HPDE6-E6E7 (cell line): ENCODE measurements around the gene EDN2.
A peak's percentile ranks its signal among the peaks of the same experiment; 100 is the strongest.

Experiments
- DNase-seq: peaks from one replicate; pipeline ENCODE4 v3.0.0; 2011; ENCODE audit warnings: missing footprints; ENCODE audit errors: extremely low spot score

EDN2 gene

GRCh38 chr1:41464885-41465284 is 19.6 kb downstream of the EDN2 start:
- no peak for DNase-seq

- DNase-seq, result no peak
Observed at GRCh38 chr1:41463516-41463915, 21.0 kb downstream of the EDN2 start.

GRCh38 chr1:41462680-41463004 is 21.8 kb downstream of the EDN2 start:
- DNase-seq, result no peak

- DNase-seq, result no peak
Observed at GRCh38 chr1:41461790-41462679, 22.4 kb downstream of the EDN2 start.

- DNase-seq, result no peak
Observed at GRCh38 chr1:41456847-41457540, 27.5 kb downstream of the EDN2 start.

- peak; percentile 41 for DNase-seq
Observed at GRCh38 chr1:41455479-41456332, 28.8 kb downstream of the EDN2 start.

- no peak for DNase-seq
Observed at GRCh38 chr1:41454406-41454805, 30.1 kb downstream of the EDN2 start.

- no peak for DNase-seq
Observed at GRCh38 chr1:41452704-41453290, 31.7 kb downstream of the EDN2 start.

- DNase-seq, result no peak
Observed at GRCh38 chr1:41450747-41451285, 33.7 kb downstream of the EDN2 start.

GRCh38 chr1:41449326-41449921 is 35.1 kb downstream of the EDN2 start:
- no peak for DNase-seq

- DNase-seq, result no peak
Observed at GRCh38 chr1:41448821-41449220, 35.7 kb downstream of the EDN2 start.

GRCh38 chr1:41447995-41448770 is 36.3 kb downstream of the EDN2 start:
- DNase-seq, result no peak

- no peak for DNase-seq
Observed at GRCh38 chr1:41446851-41447610, 37.5 kb downstream of the EDN2 start.

GRCh38 chr1:41444785-41445184 is 39.7 kb downstream of the EDN2 start:
- DNase-seq, result no peak

GRCh38 chr1:41444246-41444645 is 40.2 kb downstream of the EDN2 start:
- no peak for DNase-seq

- DNase-seq, result no peak
Observed at GRCh38 chr1:41442697-41443251, 41.7 kb downstream of the EDN2 start.

GRCh38 chr1:41440321-41441085 is 44.0 kb downstream of the EDN2 start:
- no peak for DNase-seq

GRCh38 chr1:41439234-41439633 is 45.2 kb downstream of the EDN2 start:
- no peak for DNase-seq

- DNase-seq, result no peak
Observed at GRCh38 chr1:41438711-41439110, 45.8 kb downstream of the EDN2 start.
